Activated naive CD4-positive, alpha-beta T cell treated with anti-CD3 and anti-CD28 coated beads for 36 hours (primary cell): ENCODE results near the gene ZNF367. TPM values are rescaled to one million over a fixed set of nuclear protein-coding genes. Genes with fewer than 3 reads are reported as not detected.
"Not testable (repeated sequence)": the region's sequence is repeated elsewhere in the genome, so short reads cannot be mapped to it uniquely, and the experiment has no call there.

Experiments
- CTCF ChIA-PET: fragments of 350-600 bp; sonication (Branson Sonifier 250); formaldehyde crosslinking; loops from one replicate; lab custom pipeline; 2021; ENCODE audit warnings: antibody characterized with exemption; lab: Charles Lee
- DNase-seq: peaks from one replicate; pipeline ENCODE4 v3.0.0-alpha.2; 2020
- H3K27ac Mint-ChIP-seq: one replicate; pipeline ENCODE4 v1.8.0; 2021; ENCODE audit warnings: mild to moderate bottlenecking, mixed read lengths
- H3K27me3 Mint-ChIP-seq: one replicate; pipeline ENCODE4 v1.8.0; 2021; ENCODE audit warnings: low read depth, mixed read lengths
- H3K36me3 Mint-ChIP-seq: one replicate; pipeline ENCODE4 v1.8.0; 2021; ENCODE audit warnings: low read depth, mixed read lengths
- H3K4me1 Mint-ChIP-seq: one replicate; pipeline ENCODE4 v1.8.0; 2021; ENCODE audit warnings: low read depth, mixed read lengths
- H3K4me3 Mint-ChIP-seq: one replicate; pipeline ENCODE4 v1.8.0; 2021; ENCODE audit warnings: mild to moderate bottlenecking, moderate library complexity, mixed read lengths
- H3K9me3 Mint-ChIP-seq: one replicate; pipeline ENCODE4 v1.8.0; 2021; ENCODE audit warnings: mixed read lengths
- intact Hi-C: fragments of 100-400 bp; cut with micrococcal nuclease; formaldehyde crosslinking; loops from one replicate; pipeline ENCODE4 v1.15.1; 2023
- total RNA-seq, 2 experiments: library from RNA; stranded (reverse); gene quantifications; one replicate each; pipeline ENCODE4 v1.2.3, GENCODE V29; 2021

ZNF367 gene
- total RNA-seq, 2 experiments from 2014 or later = 35.8 to 36.1 TPM

GRCh38 chr9:96378187-96378586, 40.0 kb downstream of the ZNF367 start:
- Mint-ChIP-seq H3K9me3 (no peaks in the 10 kb centered on the region), H3K36me3 (no peaks in the 10 kb centered on the region), H3K4me1 (peaks cover 13% of the 10 kb centered on the region), H3K4me3 (no peak overlapping the region), H3K27me3 (no peaks in the 10 kb centered on the region), H3K27ac (no peak overlapping the region)
- intact Hi-C loops = no loop called here
- no peak for DNase-seq
- CTCF ChIA-PET = no interaction called here

- Mint-ChIP-seq H3K27ac (no peak overlapping the region), H3K36me3 (no peaks in the 10 kb centered on the region), H3K9me3 (no peaks in the 10 kb centered on the region), H3K4me1 (peaks cover 7% of the 10 kb centered on the region), H3K4me3 (no peak overlapping the region), H3K27me3 (no peaks in the 10 kb centered on the region)
- DNase-seq = no peak
- intact Hi-C loops = no loop called here
- CTCF ChIA-PET = no interaction called here
Measured at GRCh38 chr9:96376891-96377874, 41.0 kb downstream of the ZNF367 start.

GRCh38 chr9:96375507-96375906, 42.7 kb downstream of the ZNF367 start:
- H3K27me3 Mint-ChIP-seq, intact Hi-C loops, H3K9me3 Mint-ChIP-seq, H3K4me1 Mint-ChIP-seq, H3K36me3 Mint-ChIP-seq, H3K4me3 Mint-ChIP-seq, DNase-seq, H3K27ac Mint-ChIP-seq, CTCF ChIA-PET: not testable (repeated sequence)

GRCh38 chr9:96367943-96368342, 50.2 kb downstream of the ZNF367 start:
- CTCF ChIA-PET = interaction anchor here (0.7 kb wide), 1 partner anchor 816 kb away, joined by 6 read pairs; no protein-coding TSS in a partner anchor
- no peaks in the 10 kb centered on the region for H3K27me3 Mint-ChIP-seq
- H3K4me1 Mint-ChIP-seq = no peaks in the 10 kb centered on the region

GRCh38 chr9:96363175-96363967, 54.8 kb downstream of the ZNF367 start:
- intact Hi-C loops = no loop called here
- H3K27me3 Mint-ChIP-seq = no peaks in the 10 kb centered on the region
- peaks cover 1% of the 10 kb centered on the region for H3K36me3 Mint-ChIP-seq
- no peak overlapping the region for H3K27ac Mint-ChIP-seq
- DNase-seq = no peak
- H3K4me3 Mint-ChIP-seq = no peak overlapping the region
- CTCF ChIA-PET = interaction anchor here (0.6 kb wide), 1 partner anchor 11 kb away, joined by 4 read pairs; no protein-coding TSS in a partner anchor
- H3K4me1 Mint-ChIP-seq = no peaks in the 10 kb centered on the region
- H3K9me3 Mint-ChIP-seq = no peaks in the 10 kb centered on the region

More at GRCh38 chr9:96367943-96368342, 50.2 kb downstream of the ZNF367 start:
- intact Hi-C loops = no loop called here
- Mint-ChIP-seq H3K4me3 (no peak overlapping the region), H3K27ac (no peak overlapping the region), H3K9me3 (no peaks in the 10 kb centered on the region), H3K36me3 (no peaks in the 10 kb centered on the region)
- DNase-seq = no peak

- intact Hi-C loops, H3K36me3 Mint-ChIP-seq, H3K9me3 Mint-ChIP-seq, H3K4me3 Mint-ChIP-seq, H3K27me3 Mint-ChIP-seq, H3K4me1 Mint-ChIP-seq, H3K27ac Mint-ChIP-seq, DNase-seq, CTCF ChIA-PET: not testable (repeated sequence)
Measured at GRCh38 chr9:96362119-96362518, 56.1 kb downstream of the ZNF367 start.

- no peak overlapping the region for H3K4me3 Mint-ChIP-seq
- CTCF ChIA-PET = no interaction called here
- H3K4me1 Mint-ChIP-seq = no peaks in the 10 kb centered on the region
- intact Hi-C loops = no loop called here
- H3K27ac Mint-ChIP-seq = no peak overlapping the region
- DNase-seq = no peak
- no peaks in the 10 kb centered on the region for H3K9me3 Mint-ChIP-seq
- peaks cover 1% of the 10 kb centered on the region for H3K36me3 Mint-ChIP-seq
- no peaks in the 10 kb centered on the region for H3K27me3 Mint-ChIP-seq
Measured at GRCh38 chr9:96361668-96362067, 56.5 kb downstream of the ZNF367 start.

- Mint-ChIP-seq H3K4me1 (no peaks in the 10 kb centered on the region), H3K9me3 (no peaks in the 10 kb centered on the region), H3K36me3 (peaks cover 1% of the 10 kb centered on the region), H3K27ac (no peak overlapping the region), H3K4me3 (no peak overlapping the region), H3K27me3 (no peaks in the 10 kb centered on the region)
- intact Hi-C loops = no loop called here
- no peak for DNase-seq
- CTCF ChIA-PET = no interaction called here
Measured at GRCh38 chr9:96360976-96361375, 57.2 kb downstream of the ZNF367 start.

- H3K36me3 Mint-ChIP-seq, H3K4me1 Mint-ChIP-seq, H3K27ac Mint-ChIP-seq, intact Hi-C loops, H3K9me3 Mint-ChIP-seq, H3K27me3 Mint-ChIP-seq, DNase-seq, H3K4me3 Mint-ChIP-seq: not testable (repeated sequence)
- CTCF ChIA-PET = interaction anchor here (0.6 kb wide), 1 partner anchor 233 kb away, joined by 4 read pairs; no protein-coding TSS in a partner anchor
Measured at GRCh38 chr9:96360523-96360922, 57.6 kb downstream of the ZNF367 start.

- no peak for DNase-seq
- no peaks in the 10 kb centered on the region for H3K27me3 Mint-ChIP-seq
- H3K4me3 Mint-ChIP-seq = no peak overlapping the region
- peaks cover 6% of the 10 kb centered on the region for H3K9me3 Mint-ChIP-seq
- H3K4me1 Mint-ChIP-seq = no peaks in the 10 kb centered on the region
- no peak overlapping the region for H3K27ac Mint-ChIP-seq
- CTCF ChIA-PET = interaction anchor here (0.6 to 1.0 kb wide), 2 partner anchors 21 to 34 kb away, joined by 3 to 4 read pairs; no protein-coding TSS in a partner anchor
- intact Hi-C loops = loop anchor here (10.0 kb wide), 1 partner anchor 1224 kb away; no protein-coding TSS in a partner anchor
- H3K36me3 Mint-ChIP-seq = no peaks in the 10 kb centered on the region
Measured at GRCh38 chr9:96350866-96351265, 67.3 kb downstream of the ZNF367 start.

GRCh38 chr9:96348261-96348660, 69.9 kb downstream of the ZNF367 start:
- no peaks in the 10 kb centered on the region for H3K27me3 Mint-ChIP-seq
- no peak for DNase-seq
- CTCF ChIA-PET = no interaction called here
- no peak overlapping the region for H3K27ac Mint-ChIP-seq
- intact Hi-C loops = no loop called here
- no peak overlapping the region for H3K4me3 Mint-ChIP-seq
- peaks cover 6% of the 10 kb centered on the region for H3K9me3 Mint-ChIP-seq
- H3K4me1 Mint-ChIP-seq = no peaks in the 10 kb centered on the region
- H3K36me3 Mint-ChIP-seq = no peaks in the 10 kb centered on the region

- peaks cover 6% of the 10 kb centered on the region for H3K9me3 Mint-ChIP-seq
- CTCF ChIA-PET = no interaction called here
- intact Hi-C loops = no loop called here
- DNase-seq = no peak
- no peak overlapping the region for H3K27ac Mint-ChIP-seq
- no peaks in the 10 kb centered on the region for H3K36me3 Mint-ChIP-seq
- H3K4me3 Mint-ChIP-seq = no peak overlapping the region
- H3K4me1 Mint-ChIP-seq = no peaks in the 10 kb centered on the region
- no peaks in the 10 kb centered on the region for H3K27me3 Mint-ChIP-seq
Measured at GRCh38 chr9:96345551-96345950, 72.6 kb downstream of the ZNF367 start.
